Measurements from ENCODE around the gene LARGE1.

Gene LARGE1

GRCh38 chr22:33717694-33718396 lies 202.4 kb downstream of the LARGE1 start:
- DNase-seq (ENCODE audit: low spot score) = no peak

- DNase-seq (ENCODE audit: low spot score) = no peak
These were observed 204.9 kb downstream of the LARGE1 start for GRCh38 chr22:33715237-33715985.

GRCh38 chr22:33710326-33710725 lies 209.9 kb downstream of the LARGE1 start:
- DNase-seq (ENCODE audit: low spot score) = no peak

DNA sequence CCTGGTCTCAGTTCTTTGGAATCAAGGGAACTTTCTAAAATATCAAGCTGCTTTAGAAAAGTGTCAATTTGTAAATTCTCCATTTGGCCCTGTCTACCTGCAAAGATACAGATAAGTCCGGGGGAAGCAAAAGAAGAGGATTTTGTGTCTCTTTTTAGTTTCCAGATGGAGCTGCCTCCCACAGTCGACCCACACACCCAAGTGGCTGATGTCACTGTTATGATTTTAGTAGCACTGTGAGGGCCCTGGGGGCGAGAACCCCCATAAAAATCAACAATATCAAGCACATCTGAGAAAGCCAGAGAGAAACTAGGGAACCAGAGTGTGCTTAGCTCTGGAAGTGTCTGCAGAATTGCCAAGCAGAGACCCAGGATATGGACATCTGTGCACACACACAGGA lies 212.7 kb downstream of the LARGE1 start:
- DNase-seq (ENCODE audit: low spot score) = no peak

GRCh38 chr22:33706100-33706499 lies 214.2 kb downstream of the LARGE1 start:
- no peak for DNase-seq (ENCODE audit: low spot score)

DNA sequence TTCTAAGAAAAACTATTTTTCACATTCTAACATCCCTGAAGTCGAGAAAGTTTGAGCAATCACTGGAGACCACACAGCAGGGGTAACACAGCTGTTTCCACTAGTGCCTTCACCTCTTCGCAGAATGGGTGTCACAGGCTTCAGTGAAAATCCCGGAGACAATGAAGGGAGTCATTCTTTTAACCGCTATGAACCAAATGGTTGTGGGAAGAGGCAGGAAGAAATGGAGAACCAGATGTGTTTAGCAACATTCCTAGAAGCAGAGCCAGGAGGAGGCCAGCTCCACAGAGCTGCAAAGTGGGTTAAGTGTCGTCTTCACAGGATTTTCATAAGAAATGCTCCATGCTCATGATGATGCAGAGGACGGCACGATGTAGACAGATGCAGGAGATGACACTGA lies 221.1 kb downstream of the LARGE1 start:
- DNase-seq (ENCODE audit: low spot score) = no peak

DNA sequence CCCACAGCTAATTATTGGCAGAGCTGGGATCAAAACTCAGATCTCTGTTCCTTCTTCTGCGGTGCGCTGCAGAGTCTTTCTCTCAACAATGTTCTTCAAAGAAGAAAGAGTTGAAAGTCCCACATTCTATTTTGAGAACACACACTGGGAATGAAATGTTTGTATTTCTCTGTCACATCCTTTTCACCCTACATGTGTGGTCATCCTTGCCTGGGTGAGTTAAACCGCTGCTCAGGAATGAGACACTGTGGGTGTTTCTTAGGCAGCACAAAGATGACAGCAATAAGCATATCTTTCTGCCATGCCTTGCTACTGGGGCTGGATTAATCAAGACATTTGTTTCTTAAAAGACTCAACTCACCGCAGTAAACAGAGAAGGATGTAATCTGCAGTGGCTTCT lies 222.6 kb downstream of the LARGE1 start:
- no peak for DNase-seq (ENCODE audit: low spot score)

DNA sequence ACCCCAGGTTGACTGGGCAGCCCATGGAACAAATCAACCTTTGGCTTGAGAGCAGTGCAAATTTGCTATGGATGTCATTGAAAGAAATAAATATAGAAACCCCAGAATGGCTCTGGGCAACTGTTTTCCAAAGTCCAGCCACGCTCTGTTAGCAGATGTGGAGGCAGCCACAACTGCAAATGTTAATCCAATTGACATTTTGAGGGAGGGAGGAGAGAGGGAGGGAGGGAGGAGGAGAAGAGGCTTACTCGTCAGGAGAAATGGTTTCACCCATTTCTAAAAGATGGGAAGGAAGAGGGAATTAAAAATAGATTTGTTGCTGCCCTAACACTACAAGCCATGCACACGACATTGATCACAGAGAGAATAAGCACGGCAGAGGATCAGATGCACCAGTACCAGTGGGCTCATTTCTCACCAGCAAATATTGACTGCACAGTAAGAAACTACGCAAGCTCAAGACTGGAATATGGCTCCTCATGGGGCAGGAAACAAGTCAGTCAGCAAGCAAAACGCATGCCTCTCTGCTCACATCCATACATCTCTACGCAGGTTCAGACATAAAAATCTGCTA lies 229.1 kb downstream of the LARGE1 start:
- no peak for DNase-seq (ENCODE audit: low spot score)

- no peak for DNase-seq (ENCODE audit: low spot score)
These were observed 231.4 kb downstream of the LARGE1 start for GRCh38 chr22:33688903-33689302.

DNA sequence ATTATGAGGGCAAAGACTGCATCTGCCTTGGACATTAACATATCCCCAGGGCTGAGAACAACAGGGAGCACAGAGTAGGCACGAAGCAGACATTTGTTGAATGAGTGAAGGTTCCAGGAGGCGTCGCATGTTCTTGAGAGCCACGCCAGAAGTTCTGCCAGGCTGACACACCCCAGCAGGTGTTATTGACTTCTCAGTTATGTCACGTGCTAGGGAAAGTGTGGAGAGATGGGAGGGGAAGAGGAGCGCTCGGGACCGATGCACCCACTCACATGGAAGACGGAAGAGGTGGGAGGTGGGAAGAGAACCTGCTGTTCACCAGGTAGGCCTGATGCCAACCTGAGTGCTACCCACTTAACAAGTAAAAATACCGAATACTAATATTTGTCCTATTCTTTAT lies 232.8 kb downstream of the LARGE1 start:
- DNase-seq (ENCODE audit: low spot score) = no peak

GRCh38 chr22:33684087-33684486 lies 236.2 kb downstream of the LARGE1 start:
- no peak for DNase-seq (ENCODE audit: low spot score)

GRCh38 chr22:33682927-33683326 lies 237.3 kb downstream of the LARGE1 start:
- no peak for DNase-seq (ENCODE audit: low spot score)

GRCh38 chr22:33680632-33681031 lies 239.6 kb downstream of the LARGE1 start:
- DNase-seq (ENCODE audit: low spot score) = no peak

- no peak for DNase-seq (ENCODE audit: low spot score)
These were observed 241.8 kb downstream of the LARGE1 start for GRCh38 chr22:33678523-33678922.

DNA sequence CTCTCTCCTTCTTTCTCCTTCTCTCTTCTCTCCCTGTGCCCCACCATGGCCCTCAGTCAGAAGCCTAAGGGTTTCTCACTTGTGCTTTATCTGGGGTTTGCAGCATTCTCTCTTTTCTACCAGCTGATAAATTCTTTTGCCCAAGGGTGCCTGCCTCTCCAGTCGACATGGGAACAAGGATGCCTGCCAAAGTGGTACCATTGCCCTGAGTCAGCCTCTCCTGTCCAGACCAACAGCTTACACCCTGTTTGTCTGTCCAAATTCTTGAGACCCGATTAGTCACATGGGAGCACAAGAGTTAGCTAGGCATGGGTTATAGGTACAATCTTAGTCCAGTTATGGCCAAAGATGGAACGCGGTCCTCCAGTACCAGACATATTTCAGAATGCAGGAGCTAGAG lies 242.7 kb downstream of the LARGE1 start:
- DNase-seq (ENCODE audit: low spot score) = no peak

GRCh38 chr22:33674357-33674756 lies 245.9 kb downstream of the LARGE1 start:
- DNase-seq (ENCODE audit: low spot score) = no peak

DNA sequence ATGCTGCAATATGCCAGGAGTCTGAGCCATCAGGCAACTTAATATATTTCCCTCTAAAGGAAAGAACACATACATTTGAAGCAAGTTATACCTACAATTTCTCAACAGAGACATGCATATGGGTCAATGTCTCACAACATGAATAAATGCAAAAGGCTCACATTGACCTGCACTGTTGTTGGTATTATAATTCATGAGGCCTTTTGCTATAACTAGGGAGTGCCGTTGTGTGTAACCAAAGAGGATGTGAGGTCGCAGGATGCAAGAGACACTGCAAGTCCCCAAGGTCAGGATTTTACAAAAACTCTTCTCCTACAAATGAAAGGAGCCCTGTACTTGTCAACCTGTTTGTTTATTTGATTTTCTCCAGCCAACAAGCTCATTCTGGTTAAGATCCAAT lies 250.5 kb downstream of the LARGE1 start:
- DNase-seq (ENCODE audit: low spot score) = no peak

GRCh38 chr22:33666961-33667619 lies 253.2 kb downstream of the LARGE1 start:
- DNase-seq (ENCODE audit: low spot score) = no peak

DNA sequence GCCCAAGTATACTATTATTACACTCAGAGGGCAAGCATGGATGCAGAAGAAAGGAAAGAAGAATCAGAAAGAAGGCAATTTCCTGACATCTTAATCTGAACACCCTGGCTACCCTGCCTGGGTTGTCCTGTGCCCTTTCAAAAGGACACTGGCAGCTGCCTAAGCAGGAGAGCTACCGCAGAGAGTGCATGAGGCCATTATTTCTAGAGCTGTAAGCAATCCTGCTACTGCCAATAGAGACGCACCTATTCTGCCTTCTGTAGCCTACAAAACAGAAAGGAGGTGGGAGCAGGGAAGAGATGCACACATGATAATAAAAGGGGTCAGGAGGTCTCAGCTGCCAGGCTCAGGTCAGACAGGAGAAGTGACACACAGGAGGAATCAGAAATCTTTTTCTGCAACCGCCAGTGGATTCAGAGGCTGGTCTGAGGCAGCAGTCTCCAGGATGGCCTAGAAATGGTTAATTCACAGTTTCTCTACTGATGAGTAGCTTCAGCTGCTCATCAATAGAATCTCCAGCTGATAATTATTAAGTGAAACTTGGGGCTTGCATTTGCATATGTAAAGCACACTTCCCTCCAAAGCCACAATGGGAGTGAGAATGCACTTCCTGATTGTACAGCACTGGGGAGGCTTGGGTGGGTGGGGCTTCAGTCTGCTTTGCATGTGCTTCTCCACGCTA lies 253.9 kb downstream of the LARGE1 start:
- DNase-seq (ENCODE audit: low spot score) = no peak

DNA sequence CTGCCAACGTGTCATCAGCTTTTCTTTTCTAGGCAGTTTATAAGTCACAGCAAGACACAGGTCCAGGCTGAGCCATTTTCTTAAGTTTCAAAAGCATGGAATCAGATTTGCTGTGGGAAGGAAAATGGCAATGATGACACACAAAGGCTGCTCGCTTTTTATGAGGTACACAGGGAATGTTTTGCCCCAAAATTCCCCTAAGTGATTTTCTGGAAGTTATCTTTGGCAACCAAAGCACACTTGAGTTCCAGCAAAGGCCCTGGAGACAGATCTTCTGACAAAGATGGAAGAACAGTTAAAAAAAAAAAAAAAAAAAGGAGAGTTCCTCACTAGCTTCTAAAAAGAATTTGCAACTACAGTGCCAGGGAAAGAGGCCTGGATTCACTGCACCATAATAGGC lies 260.8 kb downstream of the LARGE1 start:
- no peak for DNase-seq (ENCODE audit: low spot score)

DNA sequence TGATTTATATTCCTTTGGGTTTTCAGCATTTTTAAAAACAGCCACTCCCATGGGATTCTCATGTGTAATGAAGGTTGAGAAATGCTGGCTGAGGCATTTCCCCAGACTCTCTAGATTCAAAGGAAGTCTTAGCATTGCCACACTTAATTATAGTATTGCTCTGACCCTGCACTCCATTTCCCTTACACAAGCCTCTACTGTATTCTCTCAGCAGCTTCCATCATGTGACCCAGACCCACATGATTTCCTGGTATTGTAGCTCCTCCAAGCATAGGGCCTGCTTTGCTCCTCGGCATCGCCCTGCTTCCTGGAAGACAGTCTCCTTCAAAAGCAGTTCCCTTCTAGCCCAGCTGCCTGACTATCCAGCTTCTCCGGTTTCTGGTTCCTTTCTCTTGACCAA lies 261.5 kb downstream of the LARGE1 start:
- DNase-seq (ENCODE audit: low spot score) = no peak

DNA sequence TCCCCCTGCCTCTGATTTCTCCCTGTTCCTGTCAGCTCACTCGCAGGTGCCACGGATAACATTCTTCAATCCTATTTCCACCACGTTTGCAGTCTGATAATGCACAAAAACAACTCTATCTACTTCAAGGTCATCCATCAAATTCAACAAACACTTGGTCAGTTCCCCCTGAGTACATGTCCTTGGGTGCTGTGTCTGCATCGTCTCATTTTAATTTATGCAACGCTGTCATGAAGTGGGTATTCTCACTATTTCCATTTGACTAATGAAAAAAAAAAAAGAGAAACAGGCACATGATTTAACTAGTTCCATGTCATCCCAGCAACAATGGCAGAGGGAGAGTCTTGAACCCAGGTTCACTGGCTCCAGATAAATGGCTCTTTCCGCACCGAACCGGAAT lies 262.6 kb downstream of the LARGE1 start:
- DNase-seq (ENCODE audit: low spot score) = no peak
